GM12892 (cell line): ENCODE results near the gene ZFPL1.

ENCODE experiments used
- DNase-seq: peaks from one replicate; pipeline ENCODE4 v3.0.0; 2011; ENCODE audit not compliant: insufficient read length
- FAIRE-seq: peaks from 2 replicates; lab custom pipeline; 2011; peaks lifted over from hg19 to GRCh38; lab: Jason Lieb, UNC
- POLR2A ChIP-seq: IDR thresholded peaks from 2 replicates; pipeline ENCODE4 v1.6.1; 2011; ENCODE audit warnings: low read depth, low read length, control low read depth
- POLR2AphosphoS5 ChIP-seq: IDR thresholded peaks from 2 replicates; pipeline ENCODE4 v1.6.1; 2011; ENCODE audit warnings: low read depth, low read length, control low read depth
- TAF1 ChIP-seq: IDR thresholded peaks from 2 replicates; pipeline ENCODE4 v1.6.1; 2011; ENCODE audit warnings: low read depth, mild to moderate bottlenecking, control low read depth, low read length, borderline replicate concordance

The ZFPL1 gene

DNA sequence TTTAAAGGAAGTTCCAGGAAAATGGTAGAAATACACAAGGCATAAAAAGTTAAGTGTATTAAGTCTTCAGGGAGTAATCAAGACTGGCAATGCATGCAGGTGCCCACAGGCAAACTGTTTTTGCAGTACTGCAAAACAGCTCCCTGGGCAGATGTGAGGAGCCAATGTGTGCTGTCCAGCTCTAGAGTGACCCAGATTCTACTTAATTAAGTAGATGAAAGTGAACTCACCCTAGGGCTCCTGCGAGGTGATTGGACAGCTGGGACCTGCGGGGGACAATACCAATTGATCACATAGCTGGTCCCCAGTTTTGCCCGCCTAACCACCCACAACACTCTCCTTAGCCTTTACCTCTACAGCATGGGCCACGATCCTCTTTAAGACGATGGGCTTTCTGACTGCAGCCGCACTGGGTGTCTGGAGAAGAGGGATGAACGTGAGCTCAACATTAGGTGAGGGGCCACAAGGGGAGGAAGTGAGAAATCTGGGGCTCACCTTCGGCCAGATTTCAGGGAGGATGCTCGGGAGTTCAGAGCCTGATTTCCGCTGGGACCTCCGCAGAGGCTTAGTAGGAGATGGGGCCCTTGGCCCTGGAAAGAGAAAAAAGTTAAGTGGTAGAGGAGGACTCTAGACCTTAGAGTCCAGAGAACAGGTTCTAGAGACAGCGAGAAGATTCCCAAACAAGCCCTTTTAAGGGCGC, 738 bp upstream of the ZFPL1 start:
- DNase-seq (no peak), FAIRE-seq (peak; percentile 73)
- TF ChIP-seq TAF1 (no peak), POLR2A (no peak), POLR2AphosphoS5 (no peak)

DNA sequence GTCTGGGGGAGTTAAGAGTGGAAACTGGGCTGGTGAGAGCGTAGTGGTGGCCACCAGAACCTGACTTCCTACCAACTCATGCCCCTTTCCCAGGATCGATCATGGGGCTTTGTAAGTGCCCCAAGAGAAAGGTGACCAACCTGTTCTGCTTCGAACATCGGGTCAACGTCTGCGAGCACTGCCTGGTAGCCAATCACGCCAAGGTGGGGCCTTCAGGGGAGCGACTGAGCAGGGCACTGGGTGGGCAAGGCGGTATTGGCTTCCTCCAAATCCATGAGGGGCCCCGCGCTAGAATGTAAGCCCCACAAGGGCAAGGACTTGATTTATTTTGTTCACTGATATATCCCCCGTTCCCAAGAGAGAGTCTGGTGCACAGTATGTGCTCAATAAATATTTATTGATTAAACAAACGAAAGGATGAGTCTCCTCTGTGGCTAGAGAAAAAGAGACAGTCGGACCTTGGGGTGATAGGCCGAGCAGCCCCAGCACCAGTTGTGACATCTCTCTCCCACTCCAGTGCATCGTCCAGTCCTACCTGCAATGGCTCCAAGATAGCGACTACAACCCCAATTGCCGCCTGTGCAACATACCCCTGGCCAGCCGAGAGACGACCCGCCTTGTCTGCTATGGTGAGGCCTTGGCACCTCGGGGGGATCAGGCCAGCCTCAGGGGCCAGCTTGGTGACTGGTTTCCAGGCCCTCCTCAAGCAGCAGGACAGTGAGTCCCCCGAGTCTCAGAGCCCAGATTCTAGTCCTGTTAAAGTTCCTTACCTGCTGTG, 765 bp downstream of the ZFPL1 start:
- no peak for TF ChIP-seq POLR2A
- TF ChIP-seq TAF1 = no peak
- TF ChIP-seq POLR2AphosphoS5 = no peak
- FAIRE-seq (peak; percentile 21), DNase-seq (no peak)

DNA sequence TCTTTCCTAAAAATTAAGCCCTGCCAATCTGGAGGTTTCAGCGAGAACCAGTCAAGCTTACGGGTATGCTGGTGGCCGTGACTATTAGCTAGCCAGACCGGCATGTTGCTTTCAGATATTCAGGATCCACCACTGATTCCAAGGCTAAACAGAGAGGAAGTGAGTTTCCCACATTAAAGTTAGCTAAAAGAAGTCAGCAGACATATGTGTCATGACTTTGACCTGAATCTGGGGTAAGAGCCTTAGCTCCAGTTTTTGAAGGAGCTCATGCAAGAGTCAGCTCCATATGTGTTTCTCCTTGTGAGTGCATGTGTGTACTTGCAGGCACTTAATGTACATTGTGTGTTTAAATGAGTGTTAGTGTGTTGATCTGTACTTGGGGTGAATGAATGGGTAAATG, 1.4 kb downstream of the ZFPL1 start:
- no peak for TF ChIP-seq POLR2AphosphoS5
- no peak for TF ChIP-seq TAF1
- no peak for TF ChIP-seq POLR2A
- FAIRE-seq (no peak), DNase-seq (no peak)

DNA sequence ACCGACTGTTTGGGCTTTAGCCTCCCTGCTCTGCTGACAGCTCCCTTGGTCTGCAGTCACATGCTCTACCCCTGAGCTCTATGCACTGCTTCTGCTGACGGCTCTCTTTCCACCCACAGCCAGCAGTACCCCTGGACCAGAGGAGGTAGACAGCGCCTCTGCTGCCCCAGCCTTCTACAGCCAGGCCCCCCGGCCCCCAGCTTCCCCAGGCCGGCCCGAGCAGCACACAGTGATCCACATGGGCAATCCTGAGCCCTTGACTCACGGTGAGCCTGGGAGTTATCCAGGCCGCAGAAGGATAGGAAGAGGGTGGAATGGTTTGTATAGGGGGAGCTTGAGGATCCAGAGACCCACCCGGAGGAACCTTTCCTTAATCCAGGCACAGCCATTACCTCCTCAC, 2.8 kb downstream of the ZFPL1 start:
- FAIRE-seq (no peak), DNase-seq (no peak)
- TF ChIP-seq POLR2AphosphoS5 = no peak
- TF ChIP-seq POLR2A = no peak
- no peak for TF ChIP-seq TAF1

DNA sequence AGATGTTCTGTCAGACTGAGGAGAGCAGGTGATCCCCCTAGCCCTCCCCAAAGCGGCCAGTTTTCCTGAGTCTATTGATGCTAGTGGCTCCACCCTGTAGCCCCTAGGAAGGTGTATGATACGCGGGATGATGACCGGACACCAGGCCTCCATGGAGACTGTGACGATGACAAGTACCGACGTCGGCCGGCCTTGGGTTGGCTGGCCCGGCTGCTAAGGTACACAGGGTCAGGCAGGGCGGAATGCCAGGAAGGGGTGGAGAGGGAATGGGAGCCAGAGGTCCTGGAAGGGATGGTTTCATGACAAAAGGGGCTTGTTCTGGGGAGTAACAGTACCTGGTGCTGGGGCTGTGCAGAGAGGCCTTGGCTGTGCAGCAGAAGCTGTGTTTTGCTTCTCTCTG, 3.2 kb downstream of the ZFPL1 start:
- TF ChIP-seq POLR2AphosphoS5 (no peak), TAF1 (no peak), POLR2A (no peak)
- DNase-seq = no peak
- FAIRE-seq = no peak

DNA sequence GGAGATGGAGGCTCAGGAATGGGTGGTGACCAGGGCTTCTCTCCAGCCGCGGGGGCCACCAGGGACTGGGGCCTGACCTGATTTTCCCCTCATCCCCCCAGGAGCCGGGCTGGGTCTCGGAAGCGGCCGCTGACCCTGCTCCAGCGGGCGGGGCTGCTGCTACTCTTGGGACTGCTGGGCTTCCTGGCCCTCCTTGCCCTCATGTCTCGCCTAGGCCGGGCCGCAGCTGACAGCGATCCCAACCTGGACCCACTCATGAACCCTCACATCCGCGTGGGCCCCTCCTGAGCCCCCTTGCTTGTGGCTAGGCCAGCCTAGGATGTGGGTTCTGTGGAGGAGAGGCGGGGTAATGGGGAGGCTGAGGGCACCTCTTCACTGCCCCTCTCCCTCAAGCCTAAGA, 3.8 kb downstream of the ZFPL1 start:
- no peak for DNase-seq
- no peak for FAIRE-seq
- TF ChIP-seq POLR2A (no peak), POLR2AphosphoS5 (no peak), TAF1 (no peak)

DNA sequence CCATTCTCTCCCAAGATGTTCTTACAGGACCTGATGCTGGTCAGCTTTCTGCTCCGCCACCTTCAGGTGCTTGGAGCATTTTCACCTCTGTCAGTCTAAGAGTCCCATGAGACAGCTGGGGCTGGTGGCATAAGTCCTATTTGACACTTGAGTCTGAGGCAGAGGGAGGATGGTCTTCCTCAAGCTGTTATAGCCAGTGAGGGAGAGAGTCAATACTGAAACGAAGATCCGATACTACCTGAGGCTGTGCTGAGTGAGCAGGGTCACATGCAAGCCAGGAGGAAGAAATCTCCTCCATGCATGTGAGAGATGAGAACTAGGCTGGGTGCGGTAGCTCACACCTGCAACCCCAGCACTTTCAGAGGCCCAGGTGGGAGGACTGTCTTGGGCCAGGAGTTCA, 5.6 kb downstream of the ZFPL1 start:
- TF ChIP-seq TAF1 (no peak), POLR2AphosphoS5 (no peak), POLR2A (no peak)
- FAIRE-seq (no peak), DNase-seq (no peak)

DNA sequence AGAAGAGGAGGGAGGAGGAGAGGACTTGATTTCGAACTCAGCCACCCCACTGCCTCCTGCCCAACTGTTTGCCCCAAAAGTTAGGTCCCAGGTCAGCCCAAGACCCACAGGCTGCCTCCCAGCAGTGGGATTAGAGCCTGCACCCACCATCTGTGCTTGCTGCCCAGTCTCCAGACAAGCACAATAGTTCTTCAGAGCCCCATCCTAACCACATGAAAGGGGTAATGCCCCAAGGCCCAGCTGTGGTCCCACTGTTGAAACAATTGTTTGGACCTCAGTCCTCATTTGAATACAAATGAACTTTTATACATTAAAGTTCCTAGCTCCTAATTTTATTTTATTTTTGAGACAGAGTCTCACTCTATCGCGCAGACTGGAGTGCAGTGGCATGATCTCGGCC, 6.6 kb downstream of the ZFPL1 start:
- FAIRE-seq (no peak), DNase-seq (no peak)
- TF ChIP-seq POLR2A (0 out of 2 replicates have a peak, but pooled peaks have one; percentile 34), TAF1 (no peak), POLR2AphosphoS5 (peak; percentile 28; the same call in 1 of the 2 replicates)

DNA sequence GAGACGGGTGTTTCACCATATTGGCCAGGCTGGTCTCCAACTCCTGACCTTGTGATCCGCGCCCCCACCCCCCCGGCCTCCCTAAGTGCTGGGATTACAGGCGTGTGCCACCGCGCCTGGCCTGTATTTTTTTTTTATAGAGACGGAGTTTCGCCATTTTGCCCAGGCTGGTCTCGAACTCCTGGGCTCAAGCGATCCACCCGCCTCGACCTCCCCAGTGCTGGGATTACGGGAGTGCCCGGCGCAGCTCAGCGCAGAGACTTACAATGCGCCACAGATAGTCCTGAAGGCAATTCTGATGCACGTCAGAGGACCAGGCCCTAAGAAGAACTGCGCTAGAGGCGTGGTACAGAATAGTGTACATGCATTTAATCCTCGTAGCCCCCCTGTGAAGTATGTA, 11.4 kb downstream of the ZFPL1 start:
- DNase-seq (no peak), FAIRE-seq (no peak)
- TF ChIP-seq TAF1 = no peak
- TF ChIP-seq POLR2A = no peak
- TF ChIP-seq POLR2AphosphoS5 = no peak

DNA sequence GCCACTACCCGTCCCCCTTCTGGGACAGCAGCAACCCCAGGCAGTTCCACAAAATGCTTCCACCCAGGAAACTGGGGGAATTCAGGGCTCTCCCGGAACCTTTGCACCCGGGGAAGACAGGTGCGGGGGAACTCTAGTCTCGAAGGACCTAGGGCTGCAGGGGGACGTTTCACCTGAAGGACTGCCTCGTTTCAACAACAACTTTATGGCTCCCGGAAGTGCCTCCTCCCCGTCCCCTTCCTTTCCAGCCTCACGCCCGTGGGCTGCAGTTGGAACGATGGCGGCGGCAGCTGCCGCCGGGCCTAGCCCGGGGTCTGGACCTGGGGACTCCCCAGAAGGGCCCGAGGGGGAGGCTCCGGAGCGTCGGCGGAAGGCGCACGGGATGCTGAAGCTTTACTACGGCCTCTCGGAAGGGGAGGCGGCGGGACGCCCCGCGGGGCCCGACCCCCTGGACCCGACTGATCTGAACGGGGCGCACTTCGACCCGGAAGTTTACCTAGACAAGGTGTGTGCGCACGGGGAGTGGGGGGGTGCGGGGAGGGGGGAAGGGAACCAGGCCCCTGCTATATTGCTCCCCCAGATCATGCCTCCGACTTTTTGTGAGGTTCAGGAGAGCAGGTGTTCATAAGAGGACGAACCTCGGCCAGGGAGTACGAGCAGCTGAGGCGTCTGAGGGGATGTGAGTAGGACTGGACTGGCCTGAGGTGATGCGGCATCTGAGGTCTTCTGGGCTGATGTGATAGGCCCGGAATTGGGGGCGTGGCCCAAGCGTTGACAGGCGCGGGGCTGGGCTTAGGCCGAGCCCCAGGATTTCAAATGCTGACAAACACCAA, 12.2 kb downstream of the ZFPL1 start, which contains the start of gene VPS51:
TSS of gene VPS51 (plus strand) at position 241 of the 833 bp plus-strand sequence. CDS start at position 278, 37 bp downstream.
- DNase-seq (peak; percentile 95), FAIRE-seq (peak; percentile 99)
- TF ChIP-seq TAF1 (peak; percentile 97), POLR2A (peak; percentile 95), POLR2AphosphoS5 (peak; percentile 97)

DNA sequence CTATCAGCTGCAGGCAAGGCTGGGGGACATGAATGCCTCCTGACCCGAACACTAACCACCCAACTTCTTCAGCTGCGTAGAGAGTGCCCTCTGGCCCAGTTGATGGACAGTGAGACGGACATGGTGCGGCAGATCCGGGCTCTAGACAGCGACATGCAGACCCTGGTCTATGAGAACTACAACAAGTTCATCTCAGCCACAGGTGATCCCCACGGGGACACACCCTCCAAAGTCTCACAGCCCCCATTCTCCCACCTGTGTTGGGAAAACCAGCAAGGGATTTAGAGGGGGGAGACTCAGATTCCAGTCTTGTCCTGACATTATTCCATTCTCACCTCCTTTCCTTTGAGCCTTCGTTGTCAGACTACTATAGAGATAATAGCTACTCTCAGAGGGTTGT, 12.9 kb downstream of the ZFPL1 start:
- DNase-seq (no peak), FAIRE-seq (no peak)
- TF ChIP-seq POLR2AphosphoS5 (no peak), POLR2A (no peak), TAF1 (no peak)
